ENCODE results near the gene KMO.

KMO gene

GRCh38 chr1:241579434-241579833 is 47.3 kb downstream of the KMO start:
- TF ChIP-seq CTCF (IDR thresholded peaks at IDR 0.05) (no peak), ZFX (IDR thresholded peaks at IDR 0.05; ENCODE audit: borderline replicate concordance) (no peak)
- H3K27ac ChIP-seq, result no peak overlapping the region

GRCh38 chr1:241582921-241583321 is 50.7 kb downstream of the KMO start:
- H3K27ac ChIP-seq, result no peak overlapping the region
- TF ChIP-seq ZFX (IDR thresholded peaks at IDR 0.05; ENCODE audit: borderline replicate concordance) (no peak), CTCF (IDR thresholded peaks at IDR 0.05) (no peak)

GRCh38 chr1:241586905-241587512 is 54.8 kb downstream of the KMO start:
- TF ChIP-seq CTCF (IDR thresholded peaks at IDR 0.05), result no peak
- no peak overlapping the region for H3K27ac ChIP-seq

- TF ChIP-seq CTCF (IDR thresholded peaks at IDR 0.05) (no peak), ZFX (IDR thresholded peaks at IDR 0.05; ENCODE audit: borderline replicate concordance) (no peak)
- no peak overlapping the region for H3K27ac ChIP-seq
Measured at GRCh38 chr1:241589521-241589920, 57.3 kb downstream of the KMO start.

GRCh38 chr1:241590719-241591118 is 58.5 kb downstream of the KMO start:
- no peak overlapping the region for H3K27ac ChIP-seq
- TF ChIP-seq CTCF (IDR thresholded peaks at IDR 0.05) (no peak), ZFX (IDR thresholded peaks at IDR 0.05; ENCODE audit: borderline replicate concordance) (no peak)

GRCh38 chr1:241591317-241591716 is 59.1 kb downstream of the KMO start:
- no peak for TF ChIP-seq ZFX (IDR thresholded peaks at IDR 0.05; ENCODE audit: borderline replicate concordance)
- TF ChIP-seq CTCF (IDR thresholded peaks at IDR 0.05), result no peak
- no peak overlapping the region for H3K27ac ChIP-seq

GRCh38 chr1:241591736-241592135 is 59.6 kb downstream of the KMO start:
- H3K27ac ChIP-seq, result no peak overlapping the region
- TF ChIP-seq CTCF (IDR thresholded peaks at IDR 0.05) (no peak), ZFX (IDR thresholded peaks at IDR 0.05; ENCODE audit: borderline replicate concordance) (no peak)

All from 22Rv1 (cell line).